EH (cell line): ENCODE results near the gene ZNRD2.
A peak's percentile ranks its signal among the peaks of the same experiment; 100 is the strongest.

ENCODE experiments used
- DNase-seq: peaks from one replicate; pipeline ENCODE4 v3.0.0-alpha.2; 2015; ENCODE audit warnings: low read depth

ZNRD2 gene

DNA sequence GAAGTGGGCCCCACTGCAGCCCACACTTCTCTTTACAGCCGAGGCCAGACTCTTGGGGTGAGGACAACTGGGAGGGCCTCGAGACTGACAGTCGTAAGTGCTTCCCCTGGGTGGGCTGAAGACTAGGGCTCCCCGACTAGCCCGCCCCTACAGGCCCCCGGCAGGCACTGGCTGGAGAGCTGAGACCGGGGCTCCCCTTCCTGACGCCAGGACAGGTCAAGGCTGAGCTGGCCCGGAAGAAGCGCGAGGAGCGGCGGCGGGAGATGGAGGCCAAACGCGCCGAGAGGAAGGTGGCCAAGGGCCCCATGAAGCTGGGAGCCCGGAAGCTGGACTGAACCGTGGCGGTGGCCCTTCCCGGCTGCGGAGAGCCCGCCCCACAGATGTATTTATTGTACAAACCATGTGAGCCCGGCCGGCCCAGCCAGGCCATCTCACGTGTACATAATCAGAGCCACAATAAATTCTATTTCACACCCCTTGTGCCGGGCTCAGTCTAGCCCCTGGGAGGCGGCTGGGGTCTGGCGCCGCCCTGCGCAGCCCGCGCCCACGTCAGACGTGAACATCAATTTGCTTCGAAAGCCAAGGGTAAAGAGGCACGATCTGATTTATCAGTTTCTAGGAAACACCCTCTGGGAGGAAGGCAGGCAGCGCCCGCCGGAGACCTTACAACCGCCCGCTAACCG, 31.9 kb upstream of the ZNRD2 start:
- no peak for DNase-seq

DNA sequence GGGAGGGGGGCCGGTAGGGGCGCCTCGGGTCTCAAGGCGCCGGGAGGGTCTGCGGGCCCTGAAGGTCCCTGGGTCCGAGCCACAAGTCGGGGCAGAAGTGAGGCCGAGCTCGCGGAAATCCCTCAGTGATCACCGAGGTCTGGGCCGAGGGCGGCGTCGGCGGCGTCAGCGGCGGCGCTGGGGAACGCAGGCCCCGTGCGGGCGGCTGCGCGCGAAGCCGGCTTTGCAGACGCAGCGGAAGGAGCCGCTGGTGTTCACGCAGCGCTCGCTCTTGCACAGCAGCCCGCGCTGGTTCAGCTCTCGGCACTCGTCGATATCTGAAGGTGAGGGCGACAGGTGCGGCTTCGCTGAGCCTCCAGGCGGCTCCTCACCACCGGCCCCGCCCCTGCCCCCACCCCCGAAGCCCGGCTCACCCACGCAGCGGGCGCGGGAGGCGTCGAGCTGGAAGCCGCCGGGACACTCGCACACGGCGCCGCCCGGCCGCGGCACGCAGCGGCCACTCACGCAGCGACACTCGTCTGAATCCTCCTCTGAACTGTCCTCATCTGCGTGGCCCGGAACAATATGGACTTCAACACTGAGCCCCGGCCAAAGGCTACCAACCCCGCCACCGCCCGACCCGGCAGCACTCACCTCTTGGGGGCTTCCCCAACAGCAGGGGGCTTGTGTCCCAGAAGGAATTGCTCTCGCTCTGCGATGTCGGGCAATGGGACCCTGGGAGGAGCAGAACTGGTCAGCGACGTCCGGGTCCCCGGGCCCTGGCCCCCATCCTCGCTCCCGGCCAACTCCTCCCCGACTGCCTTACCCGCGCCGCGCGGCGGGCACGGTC, 31.1 kb upstream of the ZNRD2 start:
- no peak for DNase-seq

DNA sequence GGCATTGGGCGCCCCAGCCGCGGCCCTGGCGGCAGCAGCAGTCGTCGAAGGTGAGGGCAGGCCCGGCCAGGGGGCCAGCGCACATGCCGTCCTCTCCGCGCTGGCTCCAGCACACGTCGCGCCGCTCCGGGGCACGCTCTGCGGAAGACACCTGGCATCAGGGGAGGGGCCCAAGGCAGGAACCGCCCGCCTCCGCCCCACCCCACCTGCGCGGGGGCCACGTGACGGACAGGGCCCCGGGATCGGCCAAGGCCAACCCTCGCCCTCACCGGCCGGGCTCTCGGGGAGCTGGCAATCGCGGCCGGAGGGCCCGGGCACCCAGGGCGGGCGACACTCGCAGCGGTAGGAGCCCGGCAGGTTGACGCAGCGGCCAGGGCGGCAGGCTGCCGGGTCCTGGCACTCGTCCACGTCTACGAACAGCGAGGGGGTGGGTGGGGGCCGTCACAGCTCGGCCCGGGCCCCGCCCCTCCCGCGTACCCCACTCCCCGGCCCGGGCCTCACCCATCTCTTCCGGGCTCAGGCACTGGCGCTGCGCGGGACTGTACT, 30.5 kb upstream of the ZNRD2 start:
- no peak for DNase-seq

DNA sequence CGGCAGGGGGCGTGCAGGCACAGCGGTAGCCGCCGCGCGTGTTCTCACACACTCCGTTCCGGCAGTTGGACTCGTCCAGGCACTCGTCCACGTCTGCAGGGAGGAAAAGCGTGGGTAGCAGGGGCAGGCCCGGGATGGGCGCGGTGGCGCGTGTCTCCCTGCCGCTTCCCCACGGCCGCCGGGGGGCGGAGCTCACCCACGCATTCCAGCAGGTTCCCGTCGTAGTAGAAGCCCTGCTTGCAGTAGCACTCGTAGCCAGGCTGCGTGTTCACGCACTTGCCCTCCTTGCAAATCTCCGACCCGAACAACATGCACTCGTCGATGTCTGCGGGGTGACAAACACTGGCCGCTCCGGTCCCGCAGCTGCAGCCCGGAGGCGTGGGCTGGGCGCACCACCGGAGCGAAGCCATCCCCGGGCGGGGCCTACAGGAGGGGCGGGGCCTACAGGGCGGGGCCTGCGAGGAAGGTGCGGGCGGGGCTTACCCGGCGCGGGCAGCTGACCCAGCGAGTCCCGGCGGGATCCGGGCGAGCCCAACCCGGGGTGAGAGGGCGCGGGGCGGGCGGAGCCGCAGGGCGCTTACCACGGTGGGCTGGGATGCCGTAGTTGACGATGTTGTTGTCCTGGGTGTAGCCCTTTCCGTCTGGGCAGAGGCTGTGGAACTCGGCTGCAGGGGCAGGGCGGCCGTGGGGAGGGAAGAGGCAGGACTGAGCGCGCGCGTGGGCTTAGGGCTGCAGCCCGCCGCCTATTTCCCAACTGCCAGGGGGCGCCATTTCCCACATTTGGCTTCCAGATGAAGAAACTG, 29.8 kb upstream of the ZNRD2 start:
- peak; percentile 88 for DNase-seq

DNA sequence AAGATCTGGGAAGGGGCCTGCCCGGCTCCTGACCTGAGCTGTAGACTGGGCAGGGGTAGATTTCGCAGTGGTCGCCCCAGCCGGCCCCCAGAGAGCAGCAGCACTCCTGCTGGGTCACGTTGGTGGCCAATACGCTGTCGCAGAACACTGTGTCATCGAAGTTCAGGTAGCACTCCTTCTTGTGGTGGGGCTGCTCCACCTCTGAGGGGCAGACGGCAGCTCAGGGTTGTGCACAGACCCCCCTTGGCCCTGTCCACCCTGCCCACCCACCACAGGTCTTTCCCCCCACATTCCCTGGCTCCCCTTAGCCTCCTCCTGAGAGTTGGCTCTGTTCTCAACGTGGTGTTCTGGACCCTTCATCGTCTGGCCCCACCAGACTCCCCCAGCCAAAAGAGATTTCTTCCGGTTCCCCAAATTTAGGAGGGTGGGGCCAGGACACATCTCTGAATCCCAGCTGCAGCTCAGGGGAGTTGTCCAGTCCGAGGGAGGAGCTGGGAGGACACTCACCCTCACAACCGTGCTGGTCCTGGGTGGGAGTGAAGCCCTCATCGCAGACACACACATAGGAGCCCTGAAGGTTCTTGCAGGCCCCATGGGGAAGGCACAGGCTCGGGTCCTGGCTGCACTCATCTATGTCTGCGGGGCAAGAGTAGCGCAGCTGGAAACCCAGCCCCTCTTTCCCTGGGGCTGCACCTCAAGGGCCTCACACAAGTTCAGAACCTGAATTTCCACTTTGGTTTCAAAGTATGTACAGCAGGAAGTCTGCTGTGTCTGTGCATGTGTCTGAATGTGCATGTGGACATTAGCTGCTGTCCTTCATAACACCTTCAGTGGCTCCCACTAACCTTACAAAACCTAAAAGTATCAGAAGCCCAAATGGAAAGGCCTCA, 28.9 kb upstream of the ZNRD2 start:
- no peak for DNase-seq

DNA sequence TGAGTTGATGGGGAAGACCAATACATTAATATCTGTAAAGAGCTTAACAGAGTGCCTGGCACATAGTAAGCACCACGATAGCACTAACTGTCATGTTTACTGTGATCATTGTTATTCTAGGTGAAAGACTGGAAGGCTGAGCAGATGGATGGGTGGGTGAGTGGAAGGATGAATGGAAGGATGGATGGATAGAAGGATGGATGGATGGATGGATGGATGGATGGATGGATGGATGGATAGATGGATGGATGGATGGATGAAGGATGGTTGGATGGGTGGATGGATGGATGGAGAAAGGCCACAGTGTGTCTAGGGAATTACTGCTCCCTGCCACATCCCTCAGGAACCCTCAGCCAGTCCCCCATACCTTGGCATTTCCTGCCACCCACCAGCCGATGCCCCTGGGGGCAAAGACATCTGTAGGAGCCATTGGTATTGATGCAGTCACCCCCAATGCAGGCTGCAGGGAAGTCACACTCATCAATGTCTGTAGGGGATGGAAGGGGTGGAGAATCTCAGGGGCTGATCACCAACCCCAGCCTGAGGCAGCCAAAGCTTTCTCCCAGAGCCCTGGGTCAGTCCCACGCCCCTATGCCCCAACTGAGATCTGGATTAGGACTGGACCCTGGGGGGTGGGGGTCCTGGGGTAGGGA, 27.4 kb upstream of the ZNRD2 start:
- DNase-seq: no peak

DNA sequence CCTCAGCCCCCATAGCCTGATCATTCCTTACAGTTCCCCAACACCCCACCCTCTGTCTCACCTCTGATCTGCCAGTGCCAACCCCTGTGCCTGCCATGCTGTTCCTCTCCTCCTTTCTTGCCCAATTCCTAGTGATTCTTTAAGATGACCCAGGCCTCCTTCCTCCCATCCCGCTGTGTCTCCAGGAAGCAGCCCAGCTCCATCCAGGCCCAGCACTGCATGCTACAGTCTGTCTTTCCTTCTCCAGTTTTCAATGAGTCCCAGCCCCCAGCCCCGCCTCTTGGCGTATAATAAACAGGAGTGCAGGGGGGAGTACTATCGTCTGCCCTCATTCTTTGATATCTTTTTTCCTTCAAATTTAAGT, 24.4 kb upstream of the ZNRD2 start:
- no peak for DNase-seq

DNA sequence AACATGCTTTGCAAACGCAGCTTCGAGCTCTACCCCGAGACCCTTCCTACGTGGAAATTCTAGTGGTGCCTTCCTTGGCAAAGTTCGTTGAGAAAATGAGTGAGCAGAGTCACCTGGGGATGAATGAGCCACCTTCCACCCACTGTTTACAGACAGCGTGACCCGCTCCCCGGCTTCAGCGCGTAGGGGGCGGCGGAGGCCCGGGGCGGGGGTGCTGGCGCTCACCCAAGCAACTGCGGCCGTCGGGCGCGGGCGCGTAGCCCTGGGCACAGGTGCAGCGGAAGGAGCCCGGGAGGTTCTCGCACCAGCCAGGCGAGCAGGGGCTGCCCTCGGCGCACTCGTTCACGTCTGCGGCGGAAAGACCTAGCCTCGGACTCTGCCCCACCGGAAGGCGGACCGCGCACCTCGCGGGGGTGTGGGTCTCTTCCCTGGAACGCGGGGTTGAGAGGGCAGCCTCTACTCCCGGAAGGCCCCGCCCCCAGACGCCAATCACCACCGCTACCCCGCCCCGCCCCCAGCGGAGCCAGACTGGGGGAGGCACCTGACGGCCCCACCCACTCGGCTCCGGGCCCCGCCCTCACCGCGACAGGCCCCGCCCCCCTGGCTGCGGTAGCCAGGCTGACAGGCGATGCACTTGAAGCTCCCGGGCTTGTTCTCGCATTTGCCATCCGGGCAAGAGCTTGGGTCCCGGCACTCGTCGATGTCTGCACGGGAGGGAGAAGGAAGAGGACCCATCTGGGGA, 23.9 kb upstream of the ZNRD2 start:
- DNase-seq: no peak

DNA sequence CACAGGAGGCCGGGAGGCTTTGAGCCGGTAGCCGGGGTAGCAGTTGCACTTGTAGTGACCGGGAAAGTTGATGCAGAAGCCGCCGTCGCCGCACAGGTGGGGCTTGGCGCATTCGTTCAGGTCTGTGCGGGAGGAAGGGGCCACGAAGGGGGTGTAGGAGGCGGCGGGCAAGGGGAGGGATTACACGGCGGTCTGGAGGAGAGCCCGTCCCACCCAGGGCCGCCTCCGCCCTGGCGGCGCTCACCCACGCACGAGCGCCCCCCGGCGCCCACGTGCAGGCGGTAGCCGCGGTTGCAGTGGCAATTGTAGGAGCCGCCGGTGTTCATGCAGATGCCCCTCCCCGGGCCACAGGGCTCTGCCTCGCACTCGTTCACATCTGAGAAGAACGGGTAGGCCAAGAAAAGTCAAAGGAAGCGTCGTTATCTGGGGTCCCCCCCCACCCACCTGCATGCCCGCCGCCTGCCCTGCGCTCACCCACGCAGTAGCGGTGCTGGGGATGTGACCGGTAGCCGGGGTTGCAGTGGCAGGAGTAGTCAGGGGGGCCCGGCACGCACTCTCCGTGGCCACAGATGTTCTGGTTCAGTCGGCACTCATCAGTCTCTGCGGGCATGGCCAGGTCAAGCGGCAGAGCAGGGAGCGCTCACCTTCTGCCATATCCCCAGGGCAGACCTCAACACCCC, 22.7 kb upstream of the ZNRD2 start:
- DNase-seq: no peak

DNA sequence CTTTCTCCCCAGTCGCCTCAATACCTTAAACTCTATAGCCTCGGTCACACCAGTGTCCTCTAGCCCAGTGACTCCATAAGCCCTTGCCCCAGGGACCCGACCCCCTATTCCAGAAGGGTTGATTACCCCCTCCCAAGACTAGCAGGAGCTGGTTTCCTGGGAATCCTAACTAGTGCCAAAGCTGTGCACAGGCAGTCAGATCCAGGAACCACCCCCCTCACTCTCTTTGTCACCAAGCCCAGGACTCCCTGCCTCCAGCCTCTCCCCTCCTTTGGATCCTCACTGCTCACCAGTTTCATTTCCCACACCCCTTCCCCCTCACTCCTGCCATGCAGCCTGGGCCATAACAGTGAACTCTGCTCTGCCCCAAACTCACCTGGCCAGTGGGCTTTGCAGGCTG, 21.9 kb upstream of the ZNRD2 start:
- no peak for DNase-seq

DNA sequence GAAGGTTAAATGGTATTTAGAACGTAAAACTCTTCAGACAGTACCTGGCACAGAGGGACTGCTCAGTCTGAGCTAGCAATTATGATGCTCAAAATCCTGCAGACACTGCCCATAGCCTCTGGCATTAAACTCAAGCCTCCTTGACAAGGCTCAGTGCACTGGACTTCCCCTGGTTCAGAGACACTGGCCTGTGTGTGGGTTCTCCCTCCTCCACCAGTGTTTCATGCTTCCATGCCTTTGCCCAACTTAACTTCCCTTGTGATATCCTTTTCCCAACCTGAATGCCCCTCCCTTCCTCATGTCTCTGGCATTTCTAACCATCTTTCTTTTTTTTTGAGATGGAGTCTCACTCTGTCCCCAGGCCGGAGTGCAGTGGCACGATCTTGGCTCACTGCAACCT, 21.2 kb upstream of the ZNRD2 start:
- DNase-seq: no peak

DNA sequence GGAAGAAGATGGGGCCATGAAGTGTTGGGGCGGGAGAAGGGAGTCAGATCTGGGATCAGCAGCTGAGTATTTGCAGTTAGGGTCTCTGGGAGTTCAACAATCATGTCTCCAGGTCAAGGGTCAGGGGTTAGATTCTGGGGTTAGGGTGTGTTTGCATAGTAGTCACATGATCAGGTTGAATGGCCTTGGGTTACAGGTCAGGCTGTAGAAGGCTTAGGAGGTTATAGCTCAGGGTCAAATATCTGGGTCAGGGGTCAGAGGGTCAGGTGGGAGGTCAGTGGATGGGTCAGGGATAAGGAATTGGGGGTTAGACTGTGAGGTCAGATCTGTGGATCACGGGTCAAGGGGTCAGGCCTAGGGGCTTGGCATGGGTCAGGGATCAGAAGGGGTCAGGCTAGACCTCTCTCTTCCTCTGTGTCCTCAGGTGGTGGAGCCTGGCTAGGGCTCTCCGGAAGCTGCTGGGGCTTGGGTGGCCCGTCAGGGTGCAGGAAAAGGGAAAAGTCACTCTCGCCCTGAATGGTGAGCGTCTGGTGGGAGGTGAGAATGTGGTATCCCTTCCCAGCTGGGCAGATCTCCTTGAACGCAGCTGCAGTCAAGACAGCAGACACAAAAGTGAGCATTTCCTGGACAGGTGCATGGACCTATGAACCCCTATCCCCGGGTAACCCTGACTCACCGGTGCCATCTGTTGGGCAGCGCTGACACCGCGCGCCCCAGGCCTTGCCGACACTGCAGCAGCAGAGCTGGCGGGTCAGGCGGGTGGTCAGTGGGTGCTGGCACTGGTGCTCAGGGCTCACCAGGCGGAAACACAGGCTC, 18.5 kb upstream of the ZNRD2 start:
- peak; percentile 43 for DNase-seq

DNA sequence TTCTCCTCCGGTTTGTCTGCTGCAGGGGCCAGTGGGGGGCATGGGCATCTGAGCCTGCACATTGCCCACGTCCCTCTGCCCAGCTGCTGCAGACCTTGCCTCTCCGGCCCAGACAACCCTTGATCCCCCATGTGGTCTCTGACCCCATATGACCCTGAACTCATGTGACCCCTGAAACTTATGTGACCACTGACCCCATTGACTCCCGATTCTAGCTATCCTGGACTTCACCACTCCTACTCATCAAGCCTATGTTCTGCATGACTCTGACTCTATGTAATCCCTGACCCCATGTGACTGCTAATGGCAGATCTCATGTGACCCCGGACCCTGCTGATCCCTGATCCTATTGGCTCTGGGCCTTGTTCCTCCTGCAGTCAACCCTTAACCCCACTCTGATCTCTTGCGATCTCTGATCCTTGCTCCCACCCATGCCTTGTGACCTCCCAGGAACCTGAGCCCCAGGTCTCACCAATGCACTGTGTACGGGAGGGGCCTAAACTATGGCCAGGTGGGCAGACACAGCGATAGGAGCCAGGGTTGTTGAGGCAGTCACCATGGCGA, 17.8 kb upstream of the ZNRD2 start:
- no peak for DNase-seq

DNA sequence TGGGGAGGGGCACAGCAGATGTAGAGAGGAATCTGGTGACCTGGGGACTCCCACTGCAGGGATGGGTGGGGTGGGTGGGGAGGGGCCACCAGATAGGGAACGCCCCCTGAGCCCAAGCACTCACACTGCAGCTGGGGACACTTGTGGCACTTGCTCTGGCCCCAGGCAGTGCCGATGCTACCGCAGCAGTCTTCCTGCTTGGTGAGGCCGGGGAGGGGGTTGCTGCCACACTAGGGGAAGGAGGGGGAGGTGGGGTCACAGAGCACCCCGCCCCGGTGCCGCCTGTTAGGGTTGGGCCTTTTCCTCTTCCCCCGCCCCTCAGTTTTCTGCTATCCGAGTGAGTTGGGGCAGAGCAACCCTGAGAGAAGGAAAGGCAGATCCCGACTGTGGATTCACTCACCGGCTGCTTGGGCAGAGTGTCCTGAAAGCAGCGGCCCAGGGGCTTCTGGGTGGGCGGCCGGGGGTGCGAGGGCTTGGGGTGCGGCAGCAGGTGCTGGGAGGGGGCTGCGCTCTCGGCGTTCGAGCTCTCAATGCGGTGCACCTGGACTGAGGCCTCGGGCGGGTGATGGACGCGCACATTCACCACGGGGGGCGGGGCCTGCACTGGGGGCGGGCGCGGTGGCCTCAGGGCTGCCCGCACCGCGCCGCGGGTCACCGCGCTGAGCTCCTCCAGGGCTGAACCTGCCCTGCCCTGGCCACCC, 16.8 kb upstream of the ZNRD2 start:
- no peak for DNase-seq

DNA sequence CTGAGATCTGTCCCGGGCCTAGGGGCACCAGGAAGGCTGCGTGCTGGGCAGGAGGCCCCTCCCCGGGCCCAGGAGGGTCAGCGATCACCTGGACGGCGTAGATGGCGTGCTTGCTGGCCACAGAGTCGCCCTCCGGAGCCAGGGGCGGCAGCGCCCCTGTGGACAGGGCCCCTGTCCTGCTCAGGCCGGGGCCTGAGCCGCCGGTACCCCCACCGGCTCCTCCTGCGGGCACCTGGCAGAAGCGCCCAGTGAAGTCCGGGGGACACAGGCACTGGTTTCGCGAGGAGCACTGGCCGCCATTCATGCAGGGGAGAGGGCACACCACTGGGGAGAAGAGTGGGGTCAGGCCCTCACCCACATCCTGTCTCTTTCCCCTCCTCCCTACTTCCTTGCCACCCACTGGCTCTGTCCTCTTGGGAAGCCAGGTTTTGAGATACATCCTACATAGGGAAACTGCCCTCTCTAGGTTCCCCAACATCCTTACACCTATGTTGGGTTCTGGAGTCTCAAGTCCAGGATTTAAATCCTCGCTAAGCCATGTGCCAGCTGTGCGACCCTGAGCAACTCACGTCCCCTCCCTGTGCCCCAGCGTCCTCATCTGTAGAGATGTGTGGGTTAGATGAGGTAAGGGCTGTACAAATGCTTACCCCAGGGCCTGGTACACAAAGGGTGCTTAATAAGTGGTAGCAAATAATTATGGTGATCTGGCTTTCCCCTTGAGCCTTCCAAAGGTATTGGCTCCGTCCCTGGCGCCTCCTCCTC, 16.0 kb upstream of the ZNRD2 start:
- DNase-seq: no peak

DNA sequence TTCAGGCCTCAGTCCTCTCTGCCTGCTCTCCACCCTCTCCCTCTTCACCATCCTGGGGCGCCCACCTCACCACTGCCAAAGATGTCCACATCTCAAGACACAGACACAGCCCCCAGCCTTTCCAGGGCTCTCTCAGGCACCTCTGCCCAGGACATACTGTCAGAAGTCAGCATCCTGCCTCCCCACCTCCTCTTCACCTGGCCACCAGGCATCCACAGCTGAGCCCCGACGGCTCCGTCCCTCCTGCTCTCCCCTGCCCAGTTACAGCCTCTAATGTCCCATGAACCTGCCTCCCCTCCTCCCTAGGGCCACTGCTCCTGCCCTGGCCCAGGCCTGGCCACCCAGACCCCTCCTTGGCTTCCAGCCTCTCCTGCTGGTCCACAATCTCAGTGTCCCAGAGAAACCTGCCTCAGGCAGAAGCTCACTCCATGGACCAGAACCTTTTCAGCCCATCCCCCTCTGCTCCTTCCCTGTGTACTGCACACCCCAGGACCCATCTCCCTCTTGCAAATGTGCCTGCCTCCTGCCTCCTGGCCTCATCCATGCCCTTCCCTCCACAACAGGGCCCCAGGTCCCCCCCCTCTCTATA, 15.3 kb upstream of the ZNRD2 start:
- no peak for DNase-seq
